GM19324 (cell line): Measurements from ENCODE around the gene FUS.
A peak's percentile ranks its signal among the peaks of the same experiment; 100 is the strongest.

Experiments
- ATAC-seq: cut with Tn5 transposase; IDR thresholded peaks from one replicate; pipeline ENCODE4 v1.9.1; 2021; ENCODE audit warnings: mild to moderate bottlenecking, moderate library complexity; ENCODE audit not compliant: unreplicated experiment, low FRiP score

Gene FUS

GRCh38 chr16:31200821-31201568 lies 21.1 kb downstream of the FUS start:
- ATAC-seq = no peak

GRCh38 chr16:31201582-31202413 lies 21.9 kb downstream of the FUS start:
- peak; percentile 52 for ATAC-seq

DNA sequence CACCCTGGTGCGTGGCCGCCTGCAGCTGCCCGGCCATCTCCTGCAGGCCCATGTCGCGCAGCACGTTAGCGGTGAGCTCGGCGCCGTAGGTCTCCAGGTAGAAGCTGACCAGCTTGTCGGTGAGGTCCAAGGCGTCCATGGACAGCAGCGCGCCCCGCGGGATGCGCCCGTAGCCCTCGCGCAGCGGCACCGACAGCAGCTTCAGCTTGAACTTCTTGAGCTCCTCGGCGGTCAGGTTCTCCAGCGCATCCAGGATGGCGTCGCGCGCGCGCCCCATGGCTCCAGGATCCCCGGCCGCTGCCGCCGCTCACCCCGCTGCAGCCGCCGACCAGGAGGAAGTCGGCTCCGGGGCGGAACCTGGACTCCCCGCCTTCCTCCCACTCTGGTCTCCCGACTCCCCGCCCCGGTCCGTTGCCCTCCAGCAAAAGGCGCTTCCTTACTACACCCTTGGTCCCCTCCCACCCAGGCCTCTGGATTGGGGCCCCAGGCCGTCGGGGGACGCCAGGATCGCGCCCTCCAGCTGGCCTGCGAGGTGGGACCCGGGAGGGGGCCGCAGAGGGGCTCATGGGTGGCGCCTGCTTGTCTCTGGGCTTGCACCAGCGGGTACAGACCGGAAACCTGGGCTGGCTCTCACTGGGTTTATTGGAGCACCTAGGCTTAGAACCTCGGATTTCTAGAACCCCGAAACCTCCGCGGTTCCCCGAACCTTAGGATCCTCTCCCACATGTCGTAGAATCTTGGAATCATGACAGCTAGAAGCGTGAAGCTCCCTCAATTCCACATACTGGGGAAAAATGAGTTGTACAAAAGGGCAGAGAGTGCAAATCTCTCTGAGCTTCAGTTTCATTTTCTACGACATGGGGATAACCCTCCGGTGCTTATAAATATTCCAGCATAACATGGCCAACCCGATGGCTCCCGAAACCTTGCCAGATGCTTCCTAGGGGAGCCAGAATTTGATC lies 22.8 kb downstream of the FUS start, which contains the start of gene PYCARD:
Gene PYCARD (minus strand): TSS at position 347 of the 962 bp plus-strand sequence. CDS start 70 bp downstream, at position 277.
- ATAC-seq = peak; percentile 48

GRCh38 chr16:31204871-31205666 lies 25.1 kb downstream of the FUS start:
- no peak for ATAC-seq

DNA sequence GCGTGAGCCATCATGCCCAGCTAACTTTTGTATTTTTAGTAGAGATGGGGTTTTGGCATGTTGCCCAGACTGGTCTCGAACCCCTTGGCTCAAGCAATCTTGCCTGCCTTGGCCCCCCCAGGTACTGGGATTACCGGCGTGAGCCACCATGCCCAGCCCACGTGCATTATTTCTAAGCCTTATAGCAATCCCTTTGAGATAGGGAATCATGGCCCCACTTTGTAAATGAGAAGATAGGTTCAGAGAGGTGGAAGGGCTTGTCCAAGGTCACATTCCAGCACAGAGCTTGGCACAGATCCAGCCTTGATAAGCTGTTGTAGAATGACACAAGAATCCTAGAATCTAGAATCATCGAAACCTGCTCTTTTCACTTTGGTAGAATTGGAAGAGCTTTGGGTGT lies 26.8 kb downstream of the FUS start:
- ATAC-seq = no peak

- ATAC-seq = no peak
Measured at GRCh38 chr16:31213342-31213741, 33.4 kb downstream of the FUS start.

DNA sequence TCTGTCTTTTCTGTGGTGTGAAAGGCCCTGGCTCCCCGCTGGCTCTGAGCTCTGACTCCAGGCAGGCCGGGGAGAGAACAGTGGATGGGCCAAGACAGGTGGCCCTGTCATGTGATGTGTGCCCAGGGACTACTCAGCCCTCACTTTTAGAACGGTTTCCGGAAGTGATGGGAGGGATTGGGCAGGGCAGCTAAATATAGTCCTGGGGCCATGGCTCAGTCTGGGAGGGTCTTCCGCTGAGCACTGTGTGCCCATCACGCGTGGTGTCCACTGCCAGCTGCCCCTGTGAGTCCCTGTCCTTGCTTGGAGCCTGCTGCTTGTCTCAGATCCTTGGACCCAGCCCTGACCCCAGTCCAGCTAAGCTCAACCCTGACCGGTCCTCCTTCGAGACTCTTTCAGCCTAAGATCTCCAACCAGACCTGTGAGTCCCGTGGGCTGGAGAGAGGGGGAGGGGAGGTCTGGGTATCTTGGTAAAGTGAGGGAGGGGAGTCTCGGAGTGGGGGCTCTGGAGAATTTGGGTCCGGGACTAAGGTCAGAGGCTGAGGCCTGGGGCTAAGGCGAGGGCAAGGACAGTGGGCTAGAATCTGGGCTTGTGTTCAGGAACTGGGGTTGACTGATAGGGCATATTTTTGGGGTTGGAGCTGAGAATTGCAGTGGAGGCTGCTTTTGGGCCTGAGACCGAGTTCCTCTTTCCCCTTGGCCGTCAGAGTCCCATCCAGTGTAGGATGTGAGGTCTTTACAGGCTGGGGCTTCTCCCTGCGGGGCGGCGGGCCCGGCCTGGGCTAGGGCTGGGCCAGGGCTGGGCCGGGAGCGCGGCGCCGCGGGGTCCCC lies 34.2 kb downstream of the FUS start, which contains the start of gene TRIM72:
Gene TRIM72 (plus strand): TSS at position 243 of the 831 bp plus-strand sequence. CDS start 620 bp downstream, outside the sequence.
- ATAC-seq = no peak

GRCh38 chr16:31214708-31215286 lies 34.9 kb downstream of the FUS start:
- no peak for ATAC-seq

DNA sequence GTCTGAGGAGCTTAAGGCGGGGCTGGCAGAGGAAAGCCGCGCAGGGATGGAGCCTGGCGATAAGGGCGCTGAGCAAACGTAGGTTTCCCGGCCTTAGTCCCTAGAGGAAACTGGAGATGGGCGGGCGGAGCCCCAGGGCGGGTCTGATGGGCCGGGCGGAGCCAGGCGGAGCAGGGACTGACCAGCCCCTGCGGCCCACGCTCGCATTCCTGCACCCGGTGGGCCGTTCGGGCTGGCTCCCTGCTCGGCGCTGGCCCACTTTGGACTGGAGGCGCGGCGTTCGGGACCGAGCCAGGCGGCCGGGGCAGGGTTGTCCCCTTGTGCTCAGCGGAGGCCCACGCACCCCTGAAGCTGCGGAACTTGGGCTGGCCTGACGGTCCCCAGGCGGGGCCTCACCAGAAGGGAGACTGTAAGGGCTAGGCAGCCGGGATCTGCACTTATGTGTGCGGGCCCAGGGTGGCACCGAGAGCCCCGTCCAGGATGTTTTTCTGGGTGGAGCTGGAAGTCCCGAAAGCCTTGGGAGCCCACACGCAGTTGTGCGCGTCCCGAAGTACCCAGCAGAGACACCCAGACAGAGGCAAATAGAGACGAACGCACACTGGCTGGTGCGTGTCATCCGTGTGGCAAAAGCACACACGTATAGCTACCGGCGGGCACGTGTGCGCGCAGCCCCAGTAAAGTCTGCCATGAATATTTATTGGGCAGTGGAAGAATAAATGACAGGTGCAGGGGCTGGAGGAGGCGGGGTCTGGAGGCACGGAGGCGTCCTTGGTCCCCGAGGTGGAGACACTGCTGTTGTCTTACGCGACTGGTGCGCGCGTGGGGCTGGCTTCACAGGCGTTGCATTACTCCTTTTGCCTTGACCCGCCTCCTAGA lies 35.6 kb downstream of the FUS start:
- no peak for ATAC-seq

DNA sequence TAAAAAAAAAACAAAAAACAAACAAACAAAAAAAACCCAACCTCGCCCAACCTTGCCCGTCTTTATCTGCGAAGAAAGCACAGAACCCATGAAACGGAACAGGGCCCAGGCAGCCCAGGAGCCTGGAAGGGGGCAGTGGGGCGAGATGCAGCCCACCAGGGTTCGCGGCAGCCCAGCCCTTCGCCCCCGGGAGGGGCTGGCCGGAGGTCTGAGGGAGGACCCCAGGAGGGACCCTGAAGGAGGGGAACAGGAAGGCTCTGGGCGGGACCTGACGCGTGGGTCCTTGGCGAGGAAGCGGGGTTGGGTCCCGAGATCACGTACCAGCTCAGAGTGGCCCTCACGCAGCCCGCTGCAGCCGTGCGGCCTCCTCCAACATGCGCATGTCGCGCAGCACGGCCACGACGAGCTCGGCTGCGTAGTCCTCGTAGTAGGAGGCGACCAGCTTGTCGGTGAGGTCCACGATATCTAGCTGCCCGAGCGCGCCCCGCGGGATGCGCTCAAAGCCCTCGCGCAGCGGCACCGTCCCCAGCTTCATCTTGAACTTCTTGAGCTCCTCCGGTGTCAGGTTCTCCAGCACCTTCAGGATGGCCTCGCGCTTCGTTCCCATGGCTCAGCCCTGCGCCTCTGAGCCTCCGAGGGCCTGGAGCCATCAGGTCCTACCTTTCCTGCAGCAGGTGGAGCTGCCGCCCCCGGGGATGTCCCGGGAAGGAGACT lies 36.6 kb downstream of the FUS start, which contains the start of gene PYDC1:
Gene PYDC1 (minus strand): TSS at position 714 of the 714 bp plus-strand sequence. CDS start 107 bp downstream, at position 607.
- no peak for ATAC-seq

- no peak for ATAC-seq
Measured at GRCh38 chr16:31217136-31217530, 37.2 kb downstream of the FUS start.

DNA sequence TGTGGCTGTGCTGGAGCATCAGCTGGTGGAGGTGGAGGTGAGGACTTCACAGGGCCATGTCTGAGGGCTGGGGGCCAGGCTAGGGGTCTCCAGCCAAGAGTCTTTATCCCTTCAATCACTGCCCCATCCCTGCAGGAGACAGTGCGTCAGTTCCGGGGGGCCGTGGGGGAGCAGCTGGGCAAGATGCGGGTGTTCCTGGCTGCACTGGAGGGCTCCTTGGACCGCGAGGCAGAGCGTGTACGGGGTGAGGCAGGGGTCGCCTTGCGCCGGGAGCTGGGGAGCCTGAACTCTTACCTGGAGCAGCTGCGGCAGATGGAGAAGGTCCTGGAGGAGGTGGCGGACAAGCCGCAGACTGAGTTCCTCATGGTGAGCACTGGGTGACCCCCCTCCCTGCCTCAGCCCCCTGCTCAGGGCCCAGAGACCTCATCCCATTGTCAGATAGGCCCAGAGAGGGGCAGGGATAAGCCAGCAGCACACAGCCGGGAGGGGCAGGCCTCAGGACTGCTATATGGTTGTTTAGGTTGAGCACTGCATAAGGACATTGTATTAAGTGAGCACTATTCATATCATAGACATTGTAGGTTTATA lies 39.3 kb downstream of the FUS start:
- ATAC-seq = no peak

DNA sequence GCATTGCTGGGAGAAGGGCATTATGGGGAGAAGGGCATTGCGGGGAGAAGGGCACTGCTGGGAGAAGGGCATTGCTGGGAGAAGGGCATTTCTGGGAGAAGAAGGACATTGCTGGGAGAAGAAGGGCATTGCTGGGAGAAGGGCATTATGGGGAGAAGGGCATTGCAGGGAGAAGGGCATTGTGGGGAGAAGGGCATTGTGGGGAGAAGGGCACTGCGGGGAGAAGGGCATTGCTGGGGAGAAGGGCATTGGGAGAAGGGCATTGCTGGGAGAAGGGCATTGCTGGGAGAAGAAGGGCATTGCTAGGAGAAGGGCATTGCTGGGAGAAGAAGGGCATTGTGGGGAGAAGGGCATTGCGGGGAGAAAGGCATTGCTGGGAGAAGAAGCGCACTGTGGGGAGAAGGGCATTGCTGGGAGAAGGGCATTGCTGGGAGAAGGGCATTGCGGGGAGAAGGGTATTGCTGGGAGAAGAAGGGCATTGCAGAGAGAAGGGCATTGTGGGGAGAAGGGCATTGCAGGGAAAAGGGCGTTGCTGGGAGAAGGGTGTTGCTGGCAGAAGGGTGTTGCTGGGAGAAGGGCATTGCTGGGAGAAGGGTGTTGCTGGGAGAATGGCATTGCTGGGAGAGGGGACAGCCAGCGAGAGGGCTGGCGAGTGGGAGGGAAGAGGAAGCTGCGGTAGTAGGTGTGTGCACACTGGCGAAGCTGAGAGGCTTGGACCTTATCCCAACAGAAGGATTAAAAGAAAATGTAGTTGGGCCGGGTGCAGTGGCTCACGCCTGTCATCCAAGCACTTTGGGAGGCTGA lies 41.6 kb downstream of the FUS start:
- ATAC-seq = no peak

GRCh38 chr16:31223044-31223443 lies 43.1 kb downstream of the FUS start:
- ATAC-seq = no peak
